Measurements from ENCODE around the gene IKZF4. TPM values are rescaled to one million over a fixed set of nuclear protein-coding genes. Genes with fewer than 3 reads are reported as not detected.
A peak's percentile ranks its signal among the peaks of the same experiment; 100 is the strongest.

Gene IKZF4
- total and polyA plus RNA-seq, 2 of the 8 experiments (the other 6 are each of a cell fraction or from before 2014, with no cell fraction given), result 8.0 to 13.3 TPM

GRCh38 chr12:56020423-56021184 lies at the start of gene IKZF4 (continued):
- TF ChIP-seq RXRA (IDR thresholded peaks at IDR 0.05; ENCODE audit: insufficient read depth, low read depth, low read length) (0 out of 2 replicates have a peak, but pooled peaks have one; percentile 7), SRF (IDR thresholded peaks at IDR 0.05; ENCODE audit: low read depth, low read length) (no peak), GTF2F1 (IDR thresholded peaks at IDR 0.05; ENCODE audit: borderline replicate concordance, low read depth, low read length) (0 out of 2 replicates have a peak, but pooled peaks have one; percentile 27), POLR2A (IDR thresholded peaks at IDR 0.05; ENCODE audit: control extremely low read depth in 1 of 2, low read depth in 2 of 2, low read length in 2 of 2) (peak in 1 of 2 experiments; percentile 69; a peak in 2 of 3 replicates), ATF3 (IDR thresholded peaks at IDR 0.05; ENCODE audit: insufficient read depth, low read depth, low read length) (no peak)

All from H1 (cell line).